Smooth muscle cell (in vitro differentiated cells): ENCODE measurements around the gene ERMP1. TPM values are rescaled to one million over a fixed set of nuclear protein-coding genes. Genes with fewer than 3 reads are reported as not detected.

ENCODE experiments used
- DNase-seq: peaks from one replicate; lab custom pipeline; 2025; ENCODE audit not compliant: unreplicated experiment; lab: John Stamatoyannopoulos, UW
- H2AFZ ChIP-seq: fragments of 200-600 bp; sonication (generic); 2 replicates; pipeline ENCODE4 v1.6.0; 2016; ENCODE audit warnings: antibody characterized with exemption, low read depth, mild to moderate bottlenecking
- H3F3A ChIP-seq: fragments of 200-600 bp; sonication (generic); 2 replicates; pipeline ENCODE4 v1.6.0; 2017; ENCODE audit warnings: antibody characterized with exemption, low read depth
- H3K27ac ChIP-seq: fragments of 200-600 bp; sonication (generic); 2 replicates; pipeline ENCODE4 v1.5.1; 2016; ENCODE audit warnings: low read depth, mild to moderate bottlenecking
- H3K27me3 ChIP-seq: fragments of 200-600 bp; sonication (generic); 2 replicates; pipeline ENCODE4 v1.6.1; 2016; ENCODE audit warnings: low read depth, mild to moderate bottlenecking
- H3K36me3 ChIP-seq: fragments of 200-600 bp; sonication (generic); 2 replicates; pipeline ENCODE4 v1.5.1; 2016; ENCODE audit warnings: low read depth
- H3K4me1 ChIP-seq: fragments of 200-600 bp; sonication (generic); 2 replicates; pipeline ENCODE4 v1.5.1; 2016; ENCODE audit warnings: low read depth
- H3K4me2 ChIP-seq: fragments of 200-600 bp; sonication (generic); 2 replicates; pipeline ENCODE4 v1.6.0; 2016; ENCODE audit warnings: mild to moderate bottlenecking
- H3K4me3 ChIP-seq: fragments of 200-600 bp; sonication (generic); 2 replicates; pipeline ENCODE4 v1.5.1; 2016; ENCODE audit warnings: mild to moderate bottlenecking
- H3K79me2 ChIP-seq: fragments of 200-600 bp; sonication (generic); 2 replicates; pipeline ENCODE4 v1.6.0; 2016; ENCODE audit warnings: low read depth, mild to moderate bottlenecking
- H3K9ac ChIP-seq: fragments of 200-600 bp; sonication (generic); 2 replicates; pipeline ENCODE4 v1.6.0; 2016; ENCODE audit warnings: low read depth
- H3K9me3 ChIP-seq: fragments of 200-600 bp; sonication (generic); replicated peaks from 2 replicates; pipeline ENCODE4 v1.5.1; 2016; ENCODE audit warnings: low read depth
- H4K20me1 ChIP-seq: fragments of 200-600 bp; sonication (generic); 2 replicates; pipeline ENCODE4 v1.6.0; 2016; ENCODE audit warnings: low read depth
- WGBS: methylation state at CpG from one replicate; pipeline ENCODE4 v1.1.7; 2016; ENCODE audit warnings: low lambda C conversion rate; 5-methylcytosine and 5-hydroxymethylcytosine counted together
- polyA plus RNA-seq: library from polyadenylated mRNA; unstranded; fragments of >200 nt; fragmentation: Nextera tagmentation; extraction: Ambion mirVana; gene quantifications from 2 replicates; pipeline ENCODE4 v1.2.1, GENCODE V29; 2016
- total RNA-seq: library from RNA; depleted of rRNA; stranded (reverse); fragments of >200 nt; gene quantifications from 2 replicates; pipeline ENCODE4 v1.2.3, GENCODE V29; 2014
- TF ChIP-seq, protein P1 (sequence below): fragments of 200-600 bp; sonication (generic); IDR thresholded peaks from 2 replicates; pipeline ENCODE4 v1.5.1; 2017; ENCODE audit warnings: borderline replicate concordance, mild to moderate bottlenecking, antibody characterized with exemption; ENCODE audit not compliant: insufficient read depth, poor library complexity, severe bottlenecking

ERMP1 gene
- total and polyA plus RNA-seq, 2 experiments from 2014 or later = 2.1 to 10.7 TPM

DNA sequence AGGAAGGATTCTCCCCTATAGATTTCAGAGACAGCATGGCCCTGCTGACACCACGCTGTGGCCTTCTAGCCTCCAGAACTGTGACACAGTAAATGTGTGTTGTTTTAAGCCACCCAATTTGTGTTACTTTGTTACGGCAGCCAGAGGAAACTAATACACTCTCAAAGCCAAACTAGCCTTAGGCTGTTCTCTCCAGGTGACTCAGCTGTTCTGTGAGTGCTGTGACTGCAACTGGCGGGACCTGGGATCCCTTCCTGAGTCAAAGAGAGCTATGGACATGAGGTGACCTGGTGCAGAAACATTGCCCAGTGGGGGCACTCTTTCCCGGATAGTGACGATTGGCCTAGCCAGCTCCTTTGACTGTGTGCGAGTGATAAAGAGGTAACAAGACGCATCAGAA lies 43.8 kb upstream of the ERMP1 start:
- DNase-seq = no peak
- 84% methylated on average over 7 of the region's 7 CpGs for WGBS
- H3K27ac ChIP-seq = no peak overlapping the region
- no peaks in the 10 kb centered on the region for H3K36me3 ChIP-seq
- H3K4me2 ChIP-seq = no peak overlapping the region
- no peaks in the 10 kb centered on the region for H3K79me2 ChIP-seq
- no peak overlapping the region for H2AFZ ChIP-seq
- no peaks in the 10 kb centered on the region for H3K27me3 ChIP-seq
- no peaks in the 10 kb centered on the region for H3K9me3 ChIP-seq
- H3F3A ChIP-seq = peaks cover 3% of the 10 kb centered on the region
- TF ChIP-seq, protein P1, sequence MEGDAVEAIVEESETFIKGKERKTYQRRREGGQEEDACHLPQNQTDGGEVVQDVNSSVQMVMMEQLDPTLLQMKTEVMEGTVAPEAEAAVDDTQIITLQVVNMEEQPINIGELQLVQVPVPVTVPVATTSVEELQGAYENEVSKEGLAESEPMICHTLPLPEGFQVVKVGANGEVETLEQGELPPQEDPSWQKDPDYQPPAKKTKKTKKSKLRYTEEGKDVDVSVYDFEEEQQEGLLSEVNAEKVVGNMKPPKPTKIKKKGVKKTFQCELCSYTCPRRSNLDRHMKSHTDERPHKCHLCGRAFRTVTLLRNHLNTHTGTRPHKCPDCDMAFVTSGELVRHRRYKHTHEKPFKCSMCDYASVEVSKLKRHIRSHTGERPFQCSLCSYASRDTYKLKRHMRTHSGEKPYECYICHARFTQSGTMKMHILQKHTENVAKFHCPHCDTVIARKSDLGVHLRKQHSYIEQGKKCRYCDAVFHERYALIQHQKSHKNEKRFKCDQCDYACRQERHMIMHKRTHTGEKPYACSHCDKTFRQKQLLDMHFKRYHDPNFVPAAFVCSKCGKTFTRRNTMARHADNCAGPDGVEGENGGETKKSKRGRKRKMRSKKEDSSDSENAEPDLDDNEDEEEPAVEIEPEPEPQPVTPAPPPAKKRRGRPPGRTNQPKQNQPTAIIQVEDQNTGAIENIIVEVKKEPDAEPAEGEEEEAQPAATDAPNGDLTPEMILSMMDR = no peak
- H3K4me1 ChIP-seq = no peaks in the 10 kb centered on the region
- no peaks in the 10 kb centered on the region for H4K20me1 ChIP-seq
- no peak overlapping the region for H3K9ac ChIP-seq
- H3K4me3 ChIP-seq = no peak overlapping the region

DNA sequence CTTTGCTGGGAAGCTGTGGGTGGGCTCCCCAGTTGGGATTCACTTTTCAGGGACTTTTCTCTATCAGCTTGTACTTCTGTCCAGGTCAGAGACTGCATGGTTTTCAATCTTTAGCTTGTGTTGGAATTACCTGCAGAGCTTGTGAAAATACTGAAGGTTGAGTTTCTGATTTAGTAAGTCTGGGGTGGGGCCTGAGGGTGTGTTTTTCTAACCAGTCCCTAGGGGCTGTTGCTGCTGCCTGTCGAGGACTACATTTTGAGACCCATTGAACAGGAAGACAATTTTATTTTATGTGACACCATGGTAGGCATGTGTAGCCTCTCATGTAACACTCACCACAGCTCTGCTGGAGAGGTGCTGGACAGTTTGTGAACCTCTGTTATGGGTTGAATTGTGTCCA lies 43.1 kb upstream of the ERMP1 start:
- Histone ChIP-seq H3F3A (peaks cover 3% of the 10 kb centered on the region), H3K79me2 (no peaks in the 10 kb centered on the region), H3K4me3 (no peak overlapping the region), H3K27ac (no peak overlapping the region), H3K4me1 (no peaks in the 10 kb centered on the region), H3K27me3 (no peaks in the 10 kb centered on the region), H4K20me1 (no peaks in the 10 kb centered on the region), H3K9ac (no peak overlapping the region), H3K36me3 (no peaks in the 10 kb centered on the region), H2AFZ (no peak overlapping the region), H3K9me3 (no peaks in the 10 kb centered on the region), H3K4me2 (no peak overlapping the region)
- 89% methylated on average over 1 of the region's 1 CpG for WGBS
- DNase-seq = no peak
- TF ChIP-seq, protein P1 = no peak

DNA sequence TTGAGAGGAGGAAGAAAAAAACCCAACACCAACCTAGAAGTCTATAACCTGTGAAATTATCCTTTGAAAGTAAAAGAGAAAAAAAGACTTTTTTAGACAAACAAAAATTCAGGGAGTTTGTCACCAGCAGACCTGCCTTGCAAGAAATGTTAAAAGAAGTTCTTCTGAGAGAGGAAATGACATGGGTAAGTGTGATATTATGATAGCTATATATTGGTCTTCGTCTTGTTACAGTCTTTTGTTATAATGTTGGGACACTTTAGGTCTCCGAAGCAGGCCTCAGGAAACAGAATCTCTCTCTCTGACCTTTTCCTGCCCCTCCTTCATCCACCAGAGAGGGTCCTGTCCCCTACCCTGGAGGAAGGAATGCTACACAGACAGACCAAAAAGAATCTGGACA lies 41.1 kb upstream of the ERMP1 start:
- no peaks in the 10 kb centered on the region for H4K20me1 ChIP-seq
- DNase-seq = no peak
- H3K9me3 ChIP-seq = no peaks in the 10 kb centered on the region
- H3K4me2 ChIP-seq = no peak overlapping the region
- no peak overlapping the region for H3K4me3 ChIP-seq
- H2AFZ ChIP-seq = no peak overlapping the region
- H3K4me1 ChIP-seq = no peaks in the 10 kb centered on the region
- no peak overlapping the region for H3K27ac ChIP-seq
- H3K9ac ChIP-seq = no peak overlapping the region
- H3K36me3 ChIP-seq = no peaks in the 10 kb centered on the region
- TF ChIP-seq, protein P1 = no peak
- no peaks in the 10 kb centered on the region for H3K27me3 ChIP-seq
- H3F3A ChIP-seq = peaks cover 3% of the 10 kb centered on the region
- WGBS = 98% methylated on average over 2 of the region's 2 CpGs
- no peaks in the 10 kb centered on the region for H3K79me2 ChIP-seq

DNA sequence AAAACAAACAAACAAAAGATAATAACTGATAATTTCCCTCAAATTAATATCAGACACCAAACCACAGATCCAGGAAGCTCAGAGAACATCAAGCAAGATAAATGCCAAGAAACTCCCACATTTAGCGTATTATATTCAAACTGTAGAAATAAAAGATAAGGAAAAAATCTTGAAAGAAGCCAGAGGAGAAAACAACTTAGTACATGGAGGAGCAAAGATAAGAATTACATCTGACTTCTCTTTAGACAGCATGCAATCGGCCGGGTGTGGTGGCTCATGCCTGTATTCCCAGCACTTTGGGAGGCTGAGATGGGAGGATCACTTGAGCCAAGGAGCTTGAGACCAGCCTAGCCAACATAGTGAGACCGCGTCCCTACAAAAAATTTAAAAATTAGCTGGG lies 40.5 kb upstream of the ERMP1 start:
- H3K9ac ChIP-seq = no peak overlapping the region
- no peaks in the 10 kb centered on the region for H3K36me3 ChIP-seq
- no peak overlapping the region for H3K4me3 ChIP-seq
- H3K9me3 ChIP-seq = no peaks in the 10 kb centered on the region
- no peaks in the 10 kb centered on the region for H3K79me2 ChIP-seq
- no peaks in the 10 kb centered on the region for H4K20me1 ChIP-seq
- WGBS = 86% methylated on average over 5 of the region's 5 CpGs
- no peaks in the 10 kb centered on the region for H3K27me3 ChIP-seq
- H2AFZ ChIP-seq = no peak overlapping the region
- no peak overlapping the region for H3K4me2 ChIP-seq
- H3K4me1 ChIP-seq = no peaks in the 10 kb centered on the region
- TF ChIP-seq, protein P1 = no peak
- no peak for DNase-seq
- H3K27ac ChIP-seq = no peak overlapping the region
- H3F3A ChIP-seq = no peaks in the 10 kb centered on the region
